ENCODE results near the gene GIPC3. TPM values are rescaled to one million over a fixed set of nuclear protein-coding genes. Genes with fewer than 3 reads are reported as not detected.

The GIPC3 gene
- polyA plus RNA-seq, 1 of the 3 experiments (the other 2 are of a cell fraction), result 0.20 TPM

- Histone ChIP-seq H3K4me2 (no peak overlapping the region), H4K20me1 (ENCODE audit: insufficient read depth) (peaks cover 4% of the 10 kb centered on the region; the same call in 1 of the 2 replicates), H3K27ac (ENCODE audit: low read depth in 2 of 2, low read length in 1 of 2) (no peak overlapping the region), H3K4me3 (ENCODE audit: low read depth in 2 of 2, low read length in 1 of 2) (no peak overlapping the region), H3K9ac (no peak overlapping the region), H3K4me1 (ENCODE audit: control insufficient read depth in 1 of 2, insufficient read depth in 2 of 2, low read depth in 1 of 2, low read length in 1 of 2) (peaks cover 0 to 5% of the 10 kb centered on the region in 2 experiments; a peak in 1 of 4 replicates), H3K36me3 (replicated peaks in 1 of 2; ENCODE audit: control insufficient read depth in 1 of 2, insufficient read depth in 2 of 2, low read length in 1 of 2) (peaks cover 4 to 6% of the 10 kb centered on the region in 2 experiments), H3F3A (replicated peaks; ENCODE audit: insufficient read depth) (peaks cover 10% of the 10 kb centered on the region), H3K79me2 (ENCODE audit: insufficient read depth) (peaks cover 9% of the 10 kb centered on the region), H3K27me3 (ENCODE audit: insufficient read depth) (no peaks in the 10 kb centered on the region), H3K9me3 (no peaks in the 10 kb centered on the region), H2AFZ (ENCODE audit: low read depth) (no peak overlapping the region), H3K9me2 (no peaks in the 10 kb centered on the region)
- ChIA-PET CTCF (interaction anchor here (1.5 kb wide), 1 partner anchor 12 kb away, joined by 5 read pairs; no protein-coding TSS in a partner anchor), POLR2A (no interaction called here)
- WGBS (ENCODE audit: low lambda C conversion rate), result 92% methylated on average over 7 of the region's 7 CpGs
- DNase-seq, result no peak
- TF ChIP-seq JUND (IDR thresholded peaks at IDR 0.05) (no peak), FOXM1 (IDR thresholded peaks at IDR 0.05; ENCODE audit: low read depth) (no peak), CHD2 (IDR thresholded peaks at IDR 0.05; ENCODE audit: low read length, partially characterized antibody) (no peak), RCOR1 (IDR thresholded peaks at IDR 0.05; ENCODE audit: low read length) (no peak), TAF1 (IDR thresholded peaks at IDR 0.05; ENCODE audit: borderline replicate concordance, low read depth, low read length) (no peak)
- TF ChIP-seq, protein P1, sequence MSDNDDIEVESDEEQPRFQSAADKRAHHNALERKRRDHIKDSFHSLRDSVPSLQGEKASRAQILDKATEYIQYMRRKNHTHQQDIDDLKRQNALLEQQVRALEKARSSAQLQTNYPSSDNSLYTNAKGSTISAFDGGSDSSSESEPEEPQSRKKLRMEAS (IDR thresholded peaks at IDR 0.05; ENCODE audit: low read depth), result no peak
Observed at GRCh38 chr19:3570606-3571011, 14.7 kb upstream of the GIPC3 start.

GRCh38 chr19:3572132-3572854, 13.0 kb upstream of the GIPC3 start:
- peaks cover 4% of the 10 kb centered on the region; the same call in 1 of the 2 replicates for H4K20me1 ChIP-seq (ENCODE audit: insufficient read depth)
- H3K27me3 ChIP-seq (ENCODE audit: insufficient read depth), result no peaks in the 10 kb centered on the region
- peak overlapping the region; percentile 59 to 74 for H3K4me3 ChIP-seq (ENCODE audit: low read depth in 2 of 2, low read length in 1 of 2)
- peaks cover 0 to 5% of the 10 kb centered on the region in 2 experiments; a peak in 1 of 4 replicates for H3K4me1 ChIP-seq (ENCODE audit: control insufficient read depth in 1 of 2, insufficient read depth in 2 of 2, low read depth in 1 of 2, low read length in 1 of 2)
- POLR2A ChIA-PET, result interaction anchor here (0.7 kb wide), 1 partner anchor 116 kb away, joined by 3 read pairs; no protein-coding TSS in a partner anchor
- whole genome bisulfite sequencing (ENCODE audit: low lambda C conversion rate), result 5% methylated on average over 38 of the region's 48 CpGs
- peaks cover 13% of the 10 kb centered on the region for H3F3A ChIP-seq (replicated peaks; ENCODE audit: insufficient read depth)
- H3K36me3 ChIP-seq (replicated peaks in 1 of 2; ENCODE audit: control insufficient read depth in 1 of 2, insufficient read depth in 2 of 2, low read length in 1 of 2), result peaks cover 6 to 10% of the 10 kb centered on the region in 2 experiments
- CTCF ChIA-PET, result interaction anchor here (1.0 kb wide), 1 partner anchor 27 kb away, joined by 3 read pairs; no protein-coding TSS in a partner anchor
- no peaks in the 10 kb centered on the region for H3K9me3 ChIP-seq
- no peaks in the 10 kb centered on the region for H3K9me2 ChIP-seq
- H2AFZ ChIP-seq (ENCODE audit: low read depth), result peak overlapping the region; percentile 99
- H3K4me2 ChIP-seq, result peak overlapping the region; percentile 93
- DNase-seq, result peak; percentile 94
- H3K79me2 ChIP-seq (ENCODE audit: insufficient read depth), result peaks cover 9% of the 10 kb centered on the region
- TF ChIP-seq EP300 (IDR thresholded peaks at IDR 0.05; ENCODE audit: borderline replicate concordance in 1 of 2, low read depth in 1 of 2, low read length in 1 of 2) (peak in 1 of 2 experiments; percentile 18; a peak in 1 of 4 replicates), ELF1 (IDR thresholded peaks at IDR 0.05) (0 out of 2 replicates have a peak, but pooled peaks have one; percentile 13), FOXJ3 (CRISPR knock-in tag; IDR thresholded peaks at IDR 0.05) (no peak), RFX5 (IDR thresholded peaks at IDR 0.05; ENCODE audit: low read length) (peak; percentile 84), MXI1 (IDR thresholded peaks at IDR 0.05; ENCODE audit: low read depth, low read length) (peak; percentile 79), ZBTB33 (IDR thresholded peaks at IDR 0.05; ENCODE audit: borderline replicate concordance, low read depth) (no peak), GATA2 (CRISPR knock-in tag; IDR thresholded peaks at IDR 0.05) (peak; percentile 89), CHD2 (IDR thresholded peaks at IDR 0.05; ENCODE audit: low read length, partially characterized antibody) (peak; percentile 66), NRF1 (IDR thresholded peaks at IDR 0.05; ENCODE audit: low read depth, low read length) (0 out of 2 replicates have a peak, but pooled peaks have one; percentile 30), FOXM1 (IDR thresholded peaks at IDR 0.05; ENCODE audit: low read depth) (no peak), PBX3 (IDR thresholded peaks at IDR 0.05) (peak; percentile 59), NFIC (IDR thresholded peaks at IDR 0.05; ENCODE audit: borderline replicate concordance) (no peak), GABPA (IDR thresholded peaks at IDR 0.05; ENCODE audit: low read depth) (peak; percentile 61)
- H3K27ac ChIP-seq (ENCODE audit: low read depth in 2 of 2, low read length in 1 of 2), result peak overlapping the region; percentile 48 to 72; a peak in 2 of 4 replicates
- peak overlapping the region; percentile 70 for H3K9ac ChIP-seq

Measured in SK-N-SH (cell line).